Breast epithelium (tissue), 3 donors: ENCODE measurements around the gene ERCC6.

Experiments used
- CTCF ChIP-seq, 3 donors: fragments of 450-650 bp; IDR thresholded peaks; one replicate each; pipeline ENCODE4 v1.5.1; 2016 to 2017; ENCODE audit warnings: antibody characterized with exemption in 3 of 3, mild to moderate bottlenecking in 3 of 3, moderate library complexity in 3 of 3
- POLR2AphosphoS5 ChIP-seq, 3 donors: sonication (generic); formaldehyde crosslinking; IDR thresholded peaks; one replicate each; pipeline ENCODE4 v1.6.1; 2017; ENCODE audit warnings: antibody characterized with exemption in 3 of 3

DNA sequence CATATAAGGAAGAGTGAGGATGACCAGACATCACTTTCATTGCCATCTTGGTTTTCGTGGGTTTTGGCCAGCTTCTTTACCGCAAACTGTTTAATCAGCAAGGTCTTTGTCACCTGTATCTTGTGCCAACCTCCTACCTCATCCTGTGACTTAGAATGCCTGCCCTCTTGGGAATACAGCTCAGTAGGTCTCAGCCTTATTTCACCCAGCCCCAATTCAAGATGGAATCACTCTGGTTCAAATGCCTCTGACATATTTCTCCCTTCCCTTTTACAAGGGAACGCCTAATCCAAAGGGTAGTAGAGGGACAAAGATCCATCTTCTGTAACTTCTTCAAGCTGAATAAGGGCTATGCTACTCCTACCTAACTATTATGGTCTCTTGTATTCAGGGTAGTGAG is 4.7 kb upstream of the ERCC6 start:
- TF ChIP-seq CTCF (IDR thresholded peaks at IDR 0.05) = no peak
- no peak for TF ChIP-seq POLR2AphosphoS5 (IDR thresholded peaks at IDR 0.05)
